Muscle of leg (tissue), 16 donors: ENCODE data around the gene SYNPO2L. TPM values are rescaled to one million over a fixed set of nuclear protein-coding genes. Genes with fewer than 3 reads are reported as not detected.
"Not testable (repeated sequence)": the region's sequence is repeated elsewhere in the genome, so short reads cannot be mapped to it uniquely, and the experiment has no call there.

Source experiments
- DNase-seq: peaks from one replicate; pipeline ENCODE4 v3.0.0; 2013
- H3K27ac ChIP-seq: one replicate; pipeline ENCODE4 v1.5.1; 2013; ENCODE audit warnings: mild to moderate bottlenecking, low read length, control low read depth
- H3K27me3 ChIP-seq: one replicate; pipeline ENCODE4 v1.6.1; 2013; ENCODE audit warnings: low read length; ENCODE audit not compliant: control insufficient read depth, insufficient read depth
- H3K36me3 ChIP-seq: one replicate; pipeline ENCODE4 v1.6.1; 2013; ENCODE audit warnings: low read length; ENCODE audit not compliant: control insufficient read depth, insufficient read depth
- H3K4me1 ChIP-seq: one replicate; pipeline ENCODE4 v1.6.1; 2013; ENCODE audit warnings: low read length; ENCODE audit not compliant: control insufficient read depth, insufficient read depth
- H3K4me3 ChIP-seq: one replicate; pipeline ENCODE4 v1.5.1; 2013; ENCODE audit warnings: low read length, control low read depth
- H3K9me3 ChIP-seq: replicated peaks from 2 replicates; pipeline ENCODE4 v1.6.1; 2013; ENCODE audit warnings: low read depth, low read length; ENCODE audit not compliant: control insufficient read depth
- WGBS: methylation state at CpG from one replicate; pipeline ENCODE4 v1.1.5; 2013; ENCODE audit warnings: missing lambda C conversion rate; ENCODE audit not compliant: insufficient coverage; 5-methylcytosine and 5-hydroxymethylcytosine counted together
- long read RNA-seq, 11 donors: transcript quantifications; one replicate each; lab custom pipeline, GENCODE V29; 2026
- polyA plus RNA-seq, 8 donors: library from polyadenylated mRNA; unstranded; fragments of 120-200 nt; gene quantifications; one replicate each; pipeline versions ENCODE4 v1.2.1 to v1.2.3, GENCODE V29; 2013; ENCODE audit warnings: inconsistent platforms in 1 of 8, low replicate concordance in 1 of 8; ENCODE audit not compliant: insufficient read length in 8 of 8, insufficient read depth in 1 of 8
- total RNA-seq: library from RNA; stranded (reverse); fragments of 120-200 nt; gene quantifications from one replicate; pipeline ENCODE4 v1.2.4, GENCODE V29; 2013

Gene SYNPO2L
- total RNA-seq, result 35.6 TPM
- 100 to 1,000 TPM; 136 to 224 (median 185) TPM for polyA plus RNA-seq
- long read RNA-seq, donor 1, full-length matches to known transcripts, result 33 of 44 reads
- long read RNA-seq, donor 1, partial matches to known transcripts, result 11 of 44 reads
- long read RNA-seq, donor 1, other reads (novel, unspliced or antisense), result 0 of 44 reads
- long read RNA-seq, donor 2, full-length matches to known transcripts, result 8 of 8 reads
- long read RNA-seq, donor 2, partial matches to known transcripts, result 0 of 8 reads
- long read RNA-seq, donor 2, other reads (novel, unspliced or antisense), result 0 of 8 reads
- long read RNA-seq, donor 3, full-length matches to known transcripts, result 146 of 179 reads
- long read RNA-seq, donor 3, partial matches to known transcripts, result 33 of 179 reads
- long read RNA-seq, donor 3, other reads (novel, unspliced or antisense), result 0 of 179 reads
- long read RNA-seq, donor 4, full-length matches to known transcripts, result 77 of 113 reads
- long read RNA-seq, donor 4, partial matches to known transcripts, result 36 of 113 reads
- long read RNA-seq, donor 4, other reads (novel, unspliced or antisense), result 0 of 113 reads
- long read RNA-seq, donor 5, full-length matches to known transcripts, result 122 of 165 reads
- long read RNA-seq, donor 5, partial matches to known transcripts, result 38 of 165 reads
- long read RNA-seq, donor 5, other reads (novel, unspliced or antisense), result 5 of 165 reads
- long read RNA-seq, donor 6, full-length matches to known transcripts, result 68 of 103 reads
- long read RNA-seq, donor 6, partial matches to known transcripts, result 28 of 103 reads
- long read RNA-seq, donor 6, other reads (novel, unspliced or antisense), result 7 of 103 reads
- long read RNA-seq, donor 7, full-length matches to known transcripts, result 60 of 81 reads
- long read RNA-seq, donor 7, partial matches to known transcripts, result 21 of 81 reads
- long read RNA-seq, donor 7, other reads (novel, unspliced or antisense), result 0 of 81 reads
- long read RNA-seq, donor 8, full-length matches to known transcripts, result 27 of 43 reads
- long read RNA-seq, donor 8, partial matches to known transcripts, result 16 of 43 reads
- long read RNA-seq, donor 8, other reads (novel, unspliced or antisense), result 0 of 43 reads
- long read RNA-seq, donor 9, full-length matches to known transcripts, result 73 of 118 reads
- long read RNA-seq, donor 9, partial matches to known transcripts, result 45 of 118 reads
- long read RNA-seq, donor 9, other reads (novel, unspliced or antisense), result 0 of 118 reads
- long read RNA-seq, donor 10, full-length matches to known transcripts, result 88 of 130 reads
- long read RNA-seq, donor 10, partial matches to known transcripts, result 36 of 130 reads
- long read RNA-seq, donor 10, other reads (novel, unspliced or antisense), result 6 of 130 reads
- long read RNA-seq, donor 11, full-length matches to known transcripts, result 46 of 82 reads
- long read RNA-seq, donor 11, partial matches to known transcripts, result 31 of 82 reads
- long read RNA-seq, donor 11, other reads (novel, unspliced or antisense), result 5 of 82 reads

GRCh38 chr10:73655990-73656298, at the start of gene SYNPO2L:
Gene SYNPO2L, minus strand, starts transcription at chr10:73656029. Its CDS starts 107 bp downstream, at chr10:73655922.
- Histone ChIP-seq H3K4me1 (peaks cover 28% of the 10 kb centered on the region), H3K4me3 (peak within 1 kb of the TSS; percentile 50), H3K9me3 (no peaks in the 10 kb centered on the region), H3K36me3 (peaks cover 19% of the 10 kb centered on the region), H3K27ac (peak within 1 kb of the TSS; percentile 87), H3K27me3 (no peaks in the 10 kb centered on the region)
- DNase-seq, result peak; percentile 89
- 61% methylated on average over 5 of the region's 5 CpGs for WGBS

- H3K4me3 ChIP-seq, H3K27me3 ChIP-seq, H3K36me3 ChIP-seq, H3K4me1 ChIP-seq, DNase-seq, H3K27ac ChIP-seq, H3K9me3 ChIP-seq: not testable (repeated sequence)
These were observed 48.1 kb upstream of the SYNPO2L start for GRCh38 chr10:73703924-73704323.

GRCh38 chr10:73698819-73699218, 43.0 kb upstream of the SYNPO2L start:
- H3K36me3 ChIP-seq, H3K27me3 ChIP-seq, H3K4me1 ChIP-seq, H3K27ac ChIP-seq, DNase-seq, H3K9me3 ChIP-seq, H3K4me3 ChIP-seq: not testable (repeated sequence)
- no CpG with 5 or more reads among the region's 2 CpGs for WGBS

GRCh38 chr10:73697675-73698159, 41.9 kb upstream of the SYNPO2L start, which contains the start of gene AGAP5:
Gene AGAP5, minus strand, starts transcription at chr10:73698109. Its CDS starts 354 bp downstream, at chr10:73697755.
- not testable (repeated sequence) for H3K36me3 ChIP-seq, H3K27ac ChIP-seq, H3K9me3 ChIP-seq, H3K4me3 ChIP-seq, H3K27me3 ChIP-seq, DNase-seq, H3K4me1 ChIP-seq
- WGBS, result 90% methylated on average over 2 of the region's 16 CpGs

GRCh38 chr10:73695302-73695701, 39.5 kb upstream of the SYNPO2L start:
- H3K36me3 ChIP-seq, result not testable (repeated sequence)

GRCh38 chr10:73690755-73691154, 34.9 kb upstream of the SYNPO2L start:
- no CpG with 5 or more reads among the region's 6 CpGs for WGBS
- H3K9me3 ChIP-seq, H3K27ac ChIP-seq, H3K4me3 ChIP-seq, H3K36me3 ChIP-seq, H3K27me3 ChIP-seq, H3K4me1 ChIP-seq, DNase-seq: not testable (repeated sequence)

More at GRCh38 chr10:73695302-73695701, 39.5 kb upstream of the SYNPO2L start:
- H3K4me3 ChIP-seq, H3K27me3 ChIP-seq, DNase-seq, H3K27ac ChIP-seq, H3K9me3 ChIP-seq, H3K4me1 ChIP-seq: not testable (repeated sequence)

GRCh38 chr10:73689596-73689995, 33.8 kb upstream of the SYNPO2L start:
- not testable (repeated sequence) for H3K27me3 ChIP-seq, H3K4me1 ChIP-seq, DNase-seq, H3K4me3 ChIP-seq, H3K36me3 ChIP-seq, H3K9me3 ChIP-seq, H3K27ac ChIP-seq
- 100% methylated on average over 5 of the region's 28 CpGs for WGBS

GRCh38 chr10:73687641-73688040, 31.8 kb upstream of the SYNPO2L start:
- WGBS, result no CpG with 5 or more reads among the region's 1 CpG

GRCh38 chr10:73674546-73674945, 18.7 kb upstream of the SYNPO2L start:
- H3K4me3 ChIP-seq, H3K4me1 ChIP-seq, DNase-seq, H3K36me3 ChIP-seq, H3K27me3 ChIP-seq, H3K27ac ChIP-seq, H3K9me3 ChIP-seq: not testable (repeated sequence)
- WGBS, result no CpG with 5 or more reads among the region's 20 CpGs

More at GRCh38 chr10:73687641-73688040, 31.8 kb upstream of the SYNPO2L start:
- H3K4me3 ChIP-seq, H3K4me1 ChIP-seq, H3K27me3 ChIP-seq, DNase-seq, H3K27ac ChIP-seq, H3K9me3 ChIP-seq, H3K36me3 ChIP-seq: not testable (repeated sequence)
